ENCODE results near the gene CFAP46.

GRCh38 chr10:132986576-132986975 lies 44.2 kb upstream of the CFAP46 start:
- no peak for TF ChIP-seq POLR2A (IDR thresholded peaks at IDR 0.05)
- no peak for TF ChIP-seq CTCF (IDR thresholded peaks at IDR 0.05)

Measured in uterus (tissue), 2 donors.